GM21723 (cell line): ENCODE measurements around the gene FAM98C.

ENCODE experiments used
- ATAC-seq: cut with Tn5 transposase; IDR thresholded peaks from one replicate; pipeline ENCODE4 v1.9.1; 2021; ENCODE audit warnings: mild to moderate bottlenecking, moderate library complexity; ENCODE audit not compliant: unreplicated experiment

FAM98C gene

GRCh38 chr19:38425222-38425809 lies 22.4 kb downstream of the FAM98C start:
- ATAC-seq, result no peak

GRCh38 chr19:38425810-38426466 lies 23.0 kb downstream of the FAM98C start, which contains the start of gene RASGRP4:
Gene RASGRP4, minus strand, starts transcription at chr19:38426219. Its CDS starts 128 bp downstream, at chr19:38426091.
- ATAC-seq, result no peak

GRCh38 chr19:38427035-38427677 lies 24.3 kb downstream of the FAM98C start:
- ATAC-seq, result peak; percentile 61

GRCh38 chr19:38429055-38429810 lies 26.3 kb downstream of the FAM98C start:
- no peak for ATAC-seq

- ATAC-seq, result no peak
Measured at GRCh38 chr19:38429811-38430156, 26.9 kb downstream of the FAM98C start.

- no peak for ATAC-seq
Measured at GRCh38 chr19:38430931-38431330, 28.0 kb downstream of the FAM98C start.

GRCh38 chr19:38433268-38433733 lies 30.4 kb downstream of the FAM98C start, which contains the start of gene RYR1:
Gene RYR1, plus strand, starts transcription at chr19:38433691. Its CDS starts 139 bp downstream, at chr19:38433830.
- ATAC-seq, result no peak

- ATAC-seq, result no peak
Measured at GRCh38 chr19:38434549-38435051, 31.7 kb downstream of the FAM98C start.

GRCh38 chr19:38437295-38437694 lies 34.4 kb downstream of the FAM98C start:
- ATAC-seq, result no peak

- ATAC-seq, result no peak
Measured at GRCh38 chr19:38437917-38438316, 35.0 kb downstream of the FAM98C start.

GRCh38 chr19:38440592-38440991 lies 37.7 kb downstream of the FAM98C start:
- ATAC-seq, result no peak

- no peak for ATAC-seq
Measured at GRCh38 chr19:38441657-38442348, 38.9 kb downstream of the FAM98C start.

- no peak for ATAC-seq
Measured at GRCh38 chr19:38442736-38443135, 39.8 kb downstream of the FAM98C start.

GRCh38 chr19:38443458-38443999 lies 40.6 kb downstream of the FAM98C start:
- no peak for ATAC-seq

GRCh38 chr19:38444026-38444425 lies 41.1 kb downstream of the FAM98C start:
- ATAC-seq, result no peak

GRCh38 chr19:38445362-38445761 lies 42.5 kb downstream of the FAM98C start:
- no peak for ATAC-seq

- no peak for ATAC-seq
Measured at GRCh38 chr19:38448225-38448624, 45.3 kb downstream of the FAM98C start.

- no peak for ATAC-seq
Measured at GRCh38 chr19:38449518-38449917, 46.6 kb downstream of the FAM98C start.

GRCh38 chr19:38451036-38451435 lies 48.1 kb downstream of the FAM98C start:
- no peak for ATAC-seq

- ATAC-seq, result no peak
Measured at GRCh38 chr19:38451629-38452028, 48.7 kb downstream of the FAM98C start.
